H1 (cell line): ENCODE results near the gene PRKAA2.

Source experiments
- ASH2L ChIP-seq: fragments of 200-600, 300-600 bp; sonication (generic); IDR thresholded peaks from one replicate; pipeline ENCODE4 v1.7.1; 2017; ENCODE audit warnings: low read length
- BACH1 ChIP-seq: IDR thresholded peaks from 2 replicates; pipeline ENCODE4 v1.6.1; 2012; ENCODE audit warnings: low read length, improper control_type of control experiment
- CBX5 ChIP-seq: fragments of 300-800, 300-1000 bp; sonication (generic); IDR thresholded peaks from 2 replicates; pipeline ENCODE4 v1.7.1; 2016; ENCODE audit warnings: antibody characterized with exemption, low read length, low read depth
- GTF2F1 ChIP-seq: IDR thresholded peaks from 2 replicates; pipeline ENCODE4 v1.6.1; 2012; ENCODE audit warnings: low read depth, low read length, improper control_type of control experiment, borderline replicate concordance
- NRF1 ChIP-seq: IDR thresholded peaks from 2 replicates; pipeline ENCODE4 v1.6.1; 2011; ENCODE audit warnings: mild to moderate bottlenecking, low read depth, low read length, improper control_type of control experiment
- RBBP5 ChIP-seq: IDR thresholded peaks from 2 replicates; pipeline ENCODE4 v1.7.1; 2012; ENCODE audit warnings: low read depth, mild to moderate bottlenecking, inconsistent platforms, low read length, moderate library complexity, borderline replicate concordance
- SIN3A ChIP-seq, 2 experiments: IDR thresholded peaks in 1 of 2; conservative IDR thresholded peaks in 1 of 2; 2 replicates each; pipeline ENCODE4 v1.6.1; 2011 to 2012; ENCODE audit warnings: low read length in 2 of 2, improper control_type of control experiment in 1 of 2, low read depth in 1 of 2, mild to moderate bottlenecking in 1 of 2
- SP1 ChIP-seq: IDR thresholded peaks from 2 replicates; pipeline ENCODE4 v1.6.1; 2011; ENCODE audit warnings: low read depth, low read length
- TF ChIP-seq, protein P1 (sequence below), 3 experiments: IDR thresholded peaks; 1 replicate in 2 of 3; 2 replicates in 1 of 3; pipeline versions ENCODE4 v1.5.1 to v1.6.1; 2011; ENCODE audit warnings: low read length in 3 of 3, mild to moderate bottlenecking in 3 of 3, inconsistent platforms in 2 of 3, low read depth in 1 of 3, moderate library complexity in 1 of 3; ENCODE audit not compliant: insufficient read depth in 1 of 3; ENCODE audit errors: control extremely low read depth in 1 of 3

GRCh38 chr1:56688522-56689026, 43.5 kb downstream of the PRKAA2 start:
- TF ChIP-seq, protein P1, sequence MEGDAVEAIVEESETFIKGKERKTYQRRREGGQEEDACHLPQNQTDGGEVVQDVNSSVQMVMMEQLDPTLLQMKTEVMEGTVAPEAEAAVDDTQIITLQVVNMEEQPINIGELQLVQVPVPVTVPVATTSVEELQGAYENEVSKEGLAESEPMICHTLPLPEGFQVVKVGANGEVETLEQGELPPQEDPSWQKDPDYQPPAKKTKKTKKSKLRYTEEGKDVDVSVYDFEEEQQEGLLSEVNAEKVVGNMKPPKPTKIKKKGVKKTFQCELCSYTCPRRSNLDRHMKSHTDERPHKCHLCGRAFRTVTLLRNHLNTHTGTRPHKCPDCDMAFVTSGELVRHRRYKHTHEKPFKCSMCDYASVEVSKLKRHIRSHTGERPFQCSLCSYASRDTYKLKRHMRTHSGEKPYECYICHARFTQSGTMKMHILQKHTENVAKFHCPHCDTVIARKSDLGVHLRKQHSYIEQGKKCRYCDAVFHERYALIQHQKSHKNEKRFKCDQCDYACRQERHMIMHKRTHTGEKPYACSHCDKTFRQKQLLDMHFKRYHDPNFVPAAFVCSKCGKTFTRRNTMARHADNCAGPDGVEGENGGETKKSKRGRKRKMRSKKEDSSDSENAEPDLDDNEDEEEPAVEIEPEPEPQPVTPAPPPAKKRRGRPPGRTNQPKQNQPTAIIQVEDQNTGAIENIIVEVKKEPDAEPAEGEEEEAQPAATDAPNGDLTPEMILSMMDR (IDR thresholded peaks at IDR 0.05; ENCODE audit: control extremely low read depth in 1 of 3, insufficient read depth in 1 of 3, low read depth in 1 of 3, low read length in 3 of 3): no peak
- TF ChIP-seq RBBP5: no peak
- no peak for TF ChIP-seq SIN3A (conservative IDR thresholded peaks at IDR 0.05 in 1 of 2, IDR thresholded peaks at IDR 0.05 in 1 of 2; ENCODE audit: low read depth in 1 of 2, low read length in 2 of 2)
- TF ChIP-seq GTF2F1: no peak
- TF ChIP-seq CBX5: no peak
- no peak for TF ChIP-seq ASH2L
- TF ChIP-seq SP1: no peak
- peak; percentile 38; the same call in 1 of the 2 replicates for TF ChIP-seq BACH1
- no peak for TF ChIP-seq NRF1
